ENCODE results near the gene MS4A12. TPM values are rescaled to one million over a fixed set of nuclear protein-coding genes. Genes with fewer than 3 reads are reported as not detected.

Gene MS4A12
- polyA plus RNA-seq, 2 of the 4 experiments (the other 2 are of a cell fraction) = not detected

DNA sequence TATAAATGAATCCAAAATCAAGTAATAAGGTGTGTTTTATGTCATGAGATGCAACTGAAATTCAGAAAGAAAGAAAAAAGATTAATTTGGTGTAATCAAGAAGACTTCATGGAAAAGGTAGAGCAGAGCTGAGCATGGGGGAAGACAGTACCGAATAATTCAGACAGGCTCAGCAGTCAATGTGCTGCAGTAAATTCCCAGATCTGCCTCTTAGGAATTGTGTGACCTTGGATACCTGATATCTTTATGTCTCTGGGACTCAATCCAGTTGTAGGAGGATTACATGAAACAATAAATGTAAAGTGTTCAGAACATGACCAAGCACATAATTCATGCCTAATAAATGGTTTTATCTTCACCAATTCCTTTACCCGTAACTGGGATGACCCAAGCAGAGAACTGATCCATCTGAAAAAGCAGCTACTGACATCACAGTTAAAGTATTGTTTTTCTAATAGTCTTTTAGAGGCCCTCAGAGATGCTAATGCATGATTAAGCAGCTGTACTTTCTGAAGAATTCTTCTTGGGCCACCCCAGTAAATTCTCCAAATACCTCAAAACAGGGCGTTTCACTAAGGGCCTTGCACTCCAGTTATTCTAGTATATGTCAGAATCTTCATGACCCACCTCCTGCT, 7.8 kb downstream of the MS4A12 start:
- FAIRE-seq (no peak), DNase-seq (ENCODE audit: low read depth in 1 of 2, low spot score in 1 of 2) (no peak)
- H3K27ac ChIP-seq = no peak overlapping the region

DNA sequence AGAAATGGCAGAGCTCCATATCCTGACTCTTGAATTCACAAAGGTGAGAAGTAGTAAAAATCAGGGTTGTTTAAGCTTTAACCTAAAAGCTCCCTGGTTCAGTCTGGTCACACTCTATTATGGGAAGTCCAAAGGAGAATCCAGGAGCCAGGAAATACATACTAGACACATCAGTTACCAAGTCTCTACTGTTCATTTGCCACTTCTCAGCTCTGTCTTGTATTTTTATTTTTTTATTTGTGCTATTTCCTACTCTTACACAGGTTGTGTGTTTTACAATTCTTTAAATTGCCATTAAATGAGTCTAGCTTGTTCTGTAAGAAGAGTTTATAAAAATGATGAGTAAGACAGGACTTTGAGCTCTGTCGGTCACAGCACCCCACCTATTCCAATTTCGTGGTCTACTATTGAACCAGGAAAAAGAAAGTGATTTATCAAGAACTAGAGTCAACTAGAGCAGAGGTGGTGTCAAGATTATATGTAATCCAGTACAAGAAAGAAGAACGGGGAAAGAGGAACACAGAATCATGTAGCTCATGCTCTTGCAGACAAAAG, 9.7 kb downstream of the MS4A12 start:
- ChIA-PET POLR2A (no interaction called here), CTCF (no interaction called here)
- no peak overlapping the region for H3K4me3 ChIP-seq
- H3K4me2 ChIP-seq = no peak overlapping the region
- no peaks in the 10 kb centered on the region for H3K9me3 ChIP-seq
- no peaks in the 10 kb centered on the region for H3K4me1 ChIP-seq
- H3K27ac ChIP-seq = no peak overlapping the region
- ATAC-seq (no peak), DNase-seq (ENCODE audit: low read depth in 1 of 2, low spot score in 1 of 2) (no peak), FAIRE-seq (no peak)
- 3% methylated on average over 3 of the region's 3 CpGs for WGBS (ENCODE audit: missing lambda C conversion rate)
- TF ChIP-seq FOSB (CRISPR knock-in tag; IDR thresholded peaks at IDR 0.05) (no peak), PHF8 (IDR thresholded peaks at IDR 0.05; ENCODE audit: borderline replicate concordance, low read depth) (no peak), TP53 (CRISPR knock-in tag; IDR thresholded peaks at IDR 0.05) (no peak), JUN (IDR thresholded peaks at IDR 0.05) (no peak), RNF2 (IDR thresholded peaks at IDR 0.05; ENCODE audit: borderline replicate concordance, low read depth) (no peak), BHLHE40 (IDR thresholded peaks at IDR 0.05; ENCODE audit: low read depth, low read length) (no peak), MAFK (IDR thresholded peaks at IDR 0.05; ENCODE audit: partially characterized antibody) (no peak), ESRRA (IDR thresholded peaks at IDR 0.05; ENCODE audit: borderline replicate concordance, low read length) (no peak), HOXA7 (CRISPR knock-in tag; IDR thresholded peaks at IDR 0.05) (no peak), EHMT2 (IDR thresholded peaks at IDR 0.05; ENCODE audit: low read depth) (no peak), HEYL (CRISPR knock-in tag; IDR thresholded peaks at IDR 0.05) (no peak), RCOR1 (IDR thresholded peaks at IDR 0.05; ENCODE audit: low read depth, low read length) (no peak)
- TF ChIP-seq, protein P1, sequence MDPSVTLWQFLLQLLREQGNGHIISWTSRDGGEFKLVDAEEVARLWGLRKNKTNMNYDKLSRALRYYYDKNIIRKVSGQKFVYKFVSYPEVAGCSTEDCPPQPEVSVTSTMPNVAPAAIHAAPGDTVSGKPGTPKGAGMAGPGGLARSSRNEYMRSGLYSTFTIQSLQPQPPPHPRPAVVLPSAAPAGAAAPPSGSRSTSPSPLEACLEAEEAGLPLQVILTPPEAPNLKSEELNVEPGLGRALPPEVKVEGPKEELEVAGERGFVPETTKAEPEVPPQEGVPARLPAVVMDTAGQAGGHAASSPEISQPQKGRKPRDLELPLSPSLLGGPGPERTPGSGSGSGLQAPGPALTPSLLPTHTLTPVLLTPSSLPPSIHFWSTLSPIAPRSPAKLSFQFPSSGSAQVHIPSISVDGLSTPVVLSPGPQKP (IDR thresholded peaks at IDR 0.05; ENCODE audit: low read depth, low read length) = no peak
- TF ChIP-seq, protein P2, sequence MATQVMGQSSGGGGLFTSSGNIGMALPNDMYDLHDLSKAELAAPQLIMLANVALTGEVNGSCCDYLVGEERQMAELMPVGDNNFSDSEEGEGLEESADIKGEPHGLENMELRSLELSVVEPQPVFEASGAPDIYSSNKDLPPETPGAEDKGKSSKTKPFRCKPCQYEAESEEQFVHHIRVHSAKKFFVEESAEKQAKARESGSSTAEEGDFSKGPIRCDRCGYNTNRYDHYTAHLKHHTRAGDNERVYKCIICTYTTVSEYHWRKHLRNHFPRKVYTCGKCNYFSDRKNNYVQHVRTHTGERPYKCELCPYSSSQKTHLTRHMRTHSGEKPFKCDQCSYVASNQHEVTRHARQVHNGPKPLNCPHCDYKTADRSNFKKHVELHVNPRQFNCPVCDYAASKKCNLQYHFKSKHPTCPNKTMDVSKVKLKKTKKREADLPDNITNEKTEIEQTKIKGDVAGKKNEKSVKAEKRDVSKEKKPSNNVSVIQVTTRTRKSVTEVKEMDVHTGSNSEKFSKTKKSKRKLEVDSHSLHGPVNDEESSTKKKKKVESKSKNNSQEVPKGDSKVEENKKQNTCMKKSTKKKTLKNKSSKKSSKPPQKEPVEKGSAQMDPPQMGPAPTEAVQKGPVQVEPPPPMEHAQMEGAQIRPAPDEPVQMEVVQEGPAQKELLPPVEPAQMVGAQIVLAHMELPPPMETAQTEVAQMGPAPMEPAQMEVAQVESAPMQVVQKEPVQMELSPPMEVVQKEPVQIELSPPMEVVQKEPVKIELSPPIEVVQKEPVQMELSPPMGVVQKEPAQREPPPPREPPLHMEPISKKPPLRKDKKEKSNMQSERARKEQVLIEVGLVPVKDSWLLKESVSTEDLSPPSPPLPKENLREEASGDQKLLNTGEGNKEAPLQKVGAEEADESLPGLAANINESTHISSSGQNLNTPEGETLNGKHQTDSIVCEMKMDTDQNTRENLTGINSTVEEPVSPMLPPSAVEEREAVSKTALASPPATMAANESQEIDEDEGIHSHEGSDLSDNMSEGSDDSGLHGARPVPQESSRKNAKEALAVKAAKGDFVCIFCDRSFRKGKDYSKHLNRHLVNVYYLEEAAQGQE (IDR thresholded peaks at IDR 0.05) = no peak
- TF ChIP-seq, protein P3, sequence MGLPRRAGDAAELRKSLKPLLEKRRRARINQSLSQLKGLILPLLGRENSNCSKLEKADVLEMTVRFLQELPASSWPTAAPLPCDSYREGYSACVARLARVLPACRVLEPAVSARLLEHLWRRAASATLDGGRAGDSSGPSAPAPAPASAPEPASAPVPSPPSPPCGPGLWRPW (IDR thresholded peaks at IDR 0.05) = no peak
- TF ChIP-seq, protein P4, sequence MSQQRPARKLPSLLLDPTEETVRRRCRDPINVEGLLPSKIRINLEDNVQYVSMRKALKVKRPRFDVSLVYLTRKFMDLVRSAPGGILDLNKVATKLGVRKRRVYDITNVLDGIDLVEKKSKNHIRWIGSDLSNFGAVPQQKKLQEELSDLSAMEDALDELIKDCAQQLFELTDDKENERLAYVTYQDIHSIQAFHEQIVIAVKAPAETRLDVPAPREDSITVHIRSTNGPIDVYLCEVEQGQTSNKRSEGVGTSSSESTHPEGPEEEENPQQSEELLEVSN (IDR thresholded peaks at IDR 0.05; ENCODE audit: borderline replicate concordance, low read depth) = no peak
- TF ChIP-seq, protein P5, sequence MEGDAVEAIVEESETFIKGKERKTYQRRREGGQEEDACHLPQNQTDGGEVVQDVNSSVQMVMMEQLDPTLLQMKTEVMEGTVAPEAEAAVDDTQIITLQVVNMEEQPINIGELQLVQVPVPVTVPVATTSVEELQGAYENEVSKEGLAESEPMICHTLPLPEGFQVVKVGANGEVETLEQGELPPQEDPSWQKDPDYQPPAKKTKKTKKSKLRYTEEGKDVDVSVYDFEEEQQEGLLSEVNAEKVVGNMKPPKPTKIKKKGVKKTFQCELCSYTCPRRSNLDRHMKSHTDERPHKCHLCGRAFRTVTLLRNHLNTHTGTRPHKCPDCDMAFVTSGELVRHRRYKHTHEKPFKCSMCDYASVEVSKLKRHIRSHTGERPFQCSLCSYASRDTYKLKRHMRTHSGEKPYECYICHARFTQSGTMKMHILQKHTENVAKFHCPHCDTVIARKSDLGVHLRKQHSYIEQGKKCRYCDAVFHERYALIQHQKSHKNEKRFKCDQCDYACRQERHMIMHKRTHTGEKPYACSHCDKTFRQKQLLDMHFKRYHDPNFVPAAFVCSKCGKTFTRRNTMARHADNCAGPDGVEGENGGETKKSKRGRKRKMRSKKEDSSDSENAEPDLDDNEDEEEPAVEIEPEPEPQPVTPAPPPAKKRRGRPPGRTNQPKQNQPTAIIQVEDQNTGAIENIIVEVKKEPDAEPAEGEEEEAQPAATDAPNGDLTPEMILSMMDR (IDR thresholded peaks at IDR 0.05) = no peak
- TF ChIP-seq, protein P6, sequence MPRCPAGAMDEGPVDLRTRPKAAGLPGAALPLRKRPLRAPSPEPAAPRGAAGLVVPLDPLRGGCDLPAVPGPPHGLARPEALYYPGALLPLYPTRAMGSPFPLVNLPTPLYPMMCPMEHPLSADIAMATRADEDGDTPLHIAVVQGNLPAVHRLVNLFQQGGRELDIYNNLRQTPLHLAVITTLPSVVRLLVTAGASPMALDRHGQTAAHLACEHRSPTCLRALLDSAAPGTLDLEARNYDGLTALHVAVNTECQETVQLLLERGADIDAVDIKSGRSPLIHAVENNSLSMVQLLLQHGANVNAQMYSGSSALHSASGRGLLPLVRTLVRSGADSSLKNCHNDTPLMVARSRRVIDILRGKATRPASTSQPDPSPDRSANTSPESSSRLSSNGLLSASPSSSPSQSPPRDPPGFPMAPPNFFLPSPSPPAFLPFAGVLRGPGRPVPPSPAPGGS (IDR thresholded peaks at IDR 0.05) = no peak

More for the DNA sequence above, 7.8 kb downstream of the MS4A12 start:
- 7% methylated on average over 3 of the region's 3 CpGs for WGBS (ENCODE audit: missing lambda C conversion rate)
- Histone ChIP-seq H3K9me3 (no peaks in the 10 kb centered on the region), H3K4me3 (no peak overlapping the region), H3K4me2 (no peak overlapping the region), H3K4me1 (no peaks in the 10 kb centered on the region)
- no peak for TF ChIP-seq FOSB (CRISPR knock-in tag; IDR thresholded peaks at IDR 0.05)
- TF ChIP-seq SMC3 (IDR thresholded peaks at IDR 0.05) = no peak
- no peak for TF ChIP-seq JUN (IDR thresholded peaks at IDR 0.05)
- no peak for TF ChIP-seq CBX2 (IDR thresholded peaks at IDR 0.05; ENCODE audit: borderline replicate concordance, low read depth)
- TF ChIP-seq, protein P6 (IDR thresholded peaks at IDR 0.05) = no peak
- TF ChIP-seq POLR2A (IDR thresholded peaks at IDR 0.05; ENCODE audit: low read length) = no peak
- TF ChIP-seq CEBPB (IDR thresholded peaks at IDR 0.05) = no peak
- no peak for TF ChIP-seq NFE2L2 (conservative IDR thresholded peaks at IDR 0.05; ENCODE audit: low read length)
- no peak for TF ChIP-seq RCOR1 (IDR thresholded peaks at IDR 0.05; ENCODE audit: low read depth, low read length)
- no peak for TF ChIP-seq KDM5A (IDR thresholded peaks at IDR 0.05)
- no peak for TF ChIP-seq HDAC2 (IDR thresholded peaks at IDR 0.05)
- no peak for TF ChIP-seq HOXA7 (CRISPR knock-in tag; IDR thresholded peaks at IDR 0.05)
- no peak for TF ChIP-seq MAFK (IDR thresholded peaks at IDR 0.05; ENCODE audit: partially characterized antibody)
- no peak for TF ChIP-seq JUNB (IDR thresholded peaks at IDR 0.05)
- no peak for TF ChIP-seq POLR2AphosphoS2 (conservative IDR thresholded peaks at IDR 0.05; ENCODE audit: low read length)
- no peak for TF ChIP-seq RFX5 (IDR thresholded peaks at IDR 0.05)
- no peak for TF ChIP-seq HEYL (CRISPR knock-in tag; IDR thresholded peaks at IDR 0.05)
- TF ChIP-seq, protein P3 (IDR thresholded peaks at IDR 0.05) = no peak
- TF ChIP-seq BHLHE40 (IDR thresholded peaks at IDR 0.05; ENCODE audit: low read depth, low read length) = no peak
- POLR2A ChIA-PET = no interaction called here
- no peak for ATAC-seq
- CTCF ChIA-PET = no interaction called here
